HepG2 (cell line): Measurements from ENCODE around the gene THPO. TPM values are rescaled to one million over a fixed set of nuclear protein-coding genes. Genes with fewer than 3 reads are reported as not detected.

Source experiments
- ATAC-seq: fragments of 200-7000 bp; cut with Tn5 transposase; 3 replicates; pipeline ENCODE4 v1.9.1; 2020; ENCODE audit warnings: mild to moderate bottlenecking, moderate library complexity
- BruUV-seq: library from RNA; stranded (reverse); fragments of 400-500 nt; replicated peaks from 2 replicates; lab custom pipeline; 2021; lab: Mats Ljungman, UMichigan
- CTCF ChIA-PET: fragments of 300-600 bp; formaldehyde crosslinking; extraction: SDS; loops from one replicate; lab custom pipeline; 2021; ENCODE audit warnings: low total read pairs, inconsistent platforms, low intra/inter-chr PET ratio; lab: Yijun Ruan, JAX
- POLR2A ChIA-PET: fragments of 350-600 bp; sonication (Branson Sonifier 250); formaldehyde crosslinking; loops from one replicate; lab custom pipeline; 2020; ENCODE audit warnings: antibody characterized with exemption, inconsistent platforms; lab: Yijun Ruan, JAX
- DNase-seq: peaks from one replicate; pipeline ENCODE4 v3.0.0-alpha.2; 2015; ENCODE audit warnings: low spot score
- FAIRE-seq: peaks from 3 replicates; lab custom pipeline; 2011; peaks lifted over from hg19 to GRCh38; lab: Jason Lieb, UNC
- H2AFZ ChIP-seq: one replicate; pipeline ENCODE4 v1.6.1; 2011; ENCODE audit warnings: low read length, inconsistent platforms
- H3K27ac ChIP-seq: fragments of 300-600 bp; 3 replicates; pipeline ENCODE4 v1.8.0; 2011; ENCODE audit warnings: mixed run types, mild to moderate bottlenecking, mixed read lengths, low read length, inconsistent platforms; ENCODE audit not compliant: insufficient read depth; ENCODE audit errors: extremely low read length
- H3K27me3 ChIP-seq, 2 experiments: fragments of 200-600 bp in 1 of 2; 2 replicates in 1 of 2; 3 replicates in 1 of 2; pipeline versions ENCODE4 v1.6.0 to v1.8.0; 2011; ENCODE audit warnings: low read length in 2 of 2, mild to moderate bottlenecking in 2 of 2, moderate library complexity in 2 of 2, inconsistent platforms in 1 of 2; ENCODE audit not compliant: insufficient read depth in 2 of 2, control insufficient read depth in 1 of 2
- H3K36me3 ChIP-seq, 2 experiments: fragments of 200-600 bp in 1 of 2; replicated peaks in 1 of 2; 2 replicates in 1 of 2; 3 replicates in 1 of 2; pipeline versions ENCODE4 v1.5.1 to v1.8.0; 2011; ENCODE audit warnings: low read length in 2 of 2, inconsistent platforms in 1 of 2; ENCODE audit not compliant: insufficient read depth in 2 of 2, control insufficient read depth in 1 of 2
- H3K4me1 ChIP-seq: 2 replicates; pipeline ENCODE4 v1.5.1; 2012; ENCODE audit warnings: low read length, inconsistent platforms; ENCODE audit not compliant: insufficient read depth
- H3K4me2 ChIP-seq: 2 replicates; pipeline ENCODE4 v1.6.0; 2011; ENCODE audit warnings: low read depth, low read length, inconsistent platforms
- H3K4me3 ChIP-seq, 3 experiments: fragments of 200-600 bp in 1 of 3; sonication (generic), shearing (Covaris generic) in 1 of 3; replicated peaks in 1 of 3; 2 replicates each; pipeline ENCODE4 v1.5.1; 2011 to 2016; ENCODE audit warnings: low read length in 3 of 3, inconsistent platforms in 2 of 3, low read depth in 2 of 3, mild to moderate bottlenecking in 2 of 3, control low read depth in 1 of 3, mixed read lengths in 1 of 3; ENCODE audit not compliant: insufficient read depth in 1 of 3
- H3K79me2 ChIP-seq: one replicate; pipeline ENCODE4 v1.6.1; 2011; ENCODE audit warnings: low read length, inconsistent platforms; ENCODE audit not compliant: insufficient read depth
- H3K9ac ChIP-seq: 2 replicates; pipeline ENCODE4 v1.6.0; 2011; ENCODE audit warnings: mild to moderate bottlenecking, low read depth, low read length, inconsistent platforms; ENCODE audit not compliant: insufficient read depth
- H3K9me3 ChIP-seq: 2 replicates; pipeline ENCODE4 v1.5.1; 2012; ENCODE audit warnings: mild to moderate bottlenecking, low read length
- H4K20me1 ChIP-seq: 2 replicates; pipeline ENCODE4 v1.6.0; 2011; ENCODE audit warnings: inconsistent platforms, mild to moderate bottlenecking, low read length, moderate library complexity; ENCODE audit not compliant: insufficient read depth
- BRD4 ChIP-seq: sonication (generic); formaldehyde crosslinking; IDR thresholded peaks from 2 replicates; pipeline ENCODE4 v1.4.0; 2020; ENCODE audit warnings: missing genetic modification reagents
- POLR2AphosphoS5 ChIP-seq: IDR thresholded peaks from 2 replicates; pipeline ENCODE4 v1.6.1; 2012; ENCODE audit warnings: low read depth, low read length
- POLR2G ChIP-seq: fragments of 200-400 bp; formaldehyde crosslinking; IDR thresholded peaks from 2 replicates; pipeline ENCODE4 v1.6.1; 2018; ENCODE audit warnings: mild to moderate bottlenecking, low read depth, low read length, moderate library complexity
- RBM39 ChIP-seq: fragments of 200-400 bp; formaldehyde crosslinking; IDR thresholded peaks from one replicate; pipeline ENCODE4 v1.6.1; 2018; ENCODE audit warnings: antibody characterized with exemption, mild to moderate bottlenecking, low read depth, low read length; ENCODE audit not compliant: poor library complexity, severe bottlenecking
- THAP9 ChIP-seq: sonication (generic); formaldehyde crosslinking; IDR thresholded peaks from 2 replicates; pipeline ENCODE4; 2020; ENCODE audit warnings: missing genetic modification reagents, mild to moderate bottlenecking, borderline replicate concordance
- ZNF232 ChIP-seq: sonication (generic); formaldehyde crosslinking; IDR thresholded peaks from 2 replicates; pipeline ENCODE4 v1.4.0; 2020; ENCODE audit warnings: missing genetic modification reagents, borderline replicate concordance
- ZNF567 ChIP-seq: sonication (generic); formaldehyde crosslinking; IDR thresholded peaks from 2 replicates; pipeline ENCODE4 v1.8.1; 2023; ENCODE audit warnings: mild to moderate bottlenecking, missing genetic modification reagents, borderline replicate concordance
- WGBS: methylation state at CpG from one replicate; pipeline ENCODE4 v1.1.6; 2017; ENCODE audit warnings: low lambda C conversion rate; 5-methylcytosine and 5-hydroxymethylcytosine counted together
- in situ Hi-C: cut with HindIII; loops from 2 replicates; pipeline ENCODE4 v1.10.0; 2017; ENCODE audit warnings: low pct_unique_long_range_greater_than_20kb; ENCODE audit not compliant: extremely low pct_ligation_motif_present
- intact Hi-C: fragments of 100-400 bp; cut with micrococcal nuclease; formaldehyde crosslinking; loops from one replicate; pipeline ENCODE4 v1.10.0; 2022; ENCODE audit not compliant: unreplicated experiment
- polyA plus RNA-seq, 8 experiments: library from polyadenylated mRNA; depleted of rRNA in 3 of 8; stranded (reverse) in 7 of 8; unstranded in 1 of 8; fragments of >200 nt; fragmentation: Illumina TruSeq in 4 of 8; extraction: Trizol in 4 of 8; gene quantifications; 2 replicates each; pipeline versions ENCODE4 v1.2.1 to v1.2.3, GENCODE V29; 2011 to 2016; ENCODE audit warnings: low read depth in 4 of 8, missing spikeins in 1 of 8, mixed read lengths in 1 of 8; ENCODE audit not compliant: insufficient read depth in 1 of 8
- total RNA-seq, 5 experiments: library from RNA; depleted of rRNA; stranded (reverse); fragments of >200 nt; fragmentation: Illumina TruSeq; extraction: Trizol; gene quantifications; 2 replicates each; pipeline ENCODE4 v1.2.3, GENCODE V29; 2016; ENCODE audit warnings: low read depth in 1 of 5

Gene THPO
- total and polyA plus RNA-seq, 2 of the 13 experiments (the other 11 are each of a cell fraction or from before 2014, with no cell fraction given): 2.8 to 4.8 TPM

- no peak overlapping the region for H2AFZ ChIP-seq
- peaks cover 19% of the 10 kb centered on the region; the same call in 1 of the 2 replicates for H4K20me1 ChIP-seq
- ATAC-seq: no peak
- no peak overlapping the region for H3K27ac ChIP-seq
- H3K9me3 ChIP-seq: no peaks in the 10 kb centered on the region
- peaks cover 34 to 66% of the 10 kb centered on the region in 2 experiments for H3K36me3 ChIP-seq
- H3K4me2 ChIP-seq: no peak overlapping the region
- BruUV-seq: no TSS peak
- WGBS: over 99% methylated on average over 10 of the region's 10 CpGs
- DNase-seq: no peak
- FAIRE-seq: no peak
- in situ Hi-C loops: no loop called here
- no peaks in the 10 kb centered on the region; a peak in 1 of 5 replicates for H3K27me3 ChIP-seq
- CTCF ChIA-PET: no interaction called here
- peaks cover 14% of the 10 kb centered on the region for H3K79me2 ChIP-seq
- H3K4me3 ChIP-seq: no peak overlapping the region
- peak; percentile 47; the same call in 1 of the 2 replicates for TF ChIP-seq POLR2AphosphoS5
- peak; percentile 41; the same call in 1 of the 2 replicates for TF ChIP-seq POLR2G
- TF ChIP-seq ZNF567: no peak
- no peak for TF ChIP-seq ZNF232 (CRISPR knock-in tag)
- TF ChIP-seq RBM39: no peak
- no peak for TF ChIP-seq THAP9 (CRISPR knock-in tag)
- TF ChIP-seq BRD4 (CRISPR knock-in tag): no peak
- TF ChIP-seq, all 625 proteins: peak for 2
- H3K4me1 ChIP-seq: peaks cover 13% of the 10 kb centered on the region
- intact Hi-C loops: no loop called here
- POLR2A ChIA-PET: no interaction called here
- no peak overlapping the region for H3K9ac ChIP-seq
Measured at GRCh38 chr3:184332370-184333090, 45.5 kb downstream of the THPO start.
